Mammary epithelial cell (primary cell): ENCODE measurements around the gene RTTN.

Experiments
- EZH2 ChIP-seq: IDR thresholded peaks from 2 replicates; pipeline ENCODE4 v1.6.1; 2012; ENCODE audit warnings: low read length, inconsistent platforms, borderline replicate concordance
- TF ChIP-seq, protein P1 (sequence below), 2 donors: IDR thresholded peaks in 1 of 2; conservative IDR thresholded peaks in 1 of 2; 2 replicates each; pipeline ENCODE4 v1.5.1; 2011 to 2012; ENCODE audit warnings: inconsistent platforms in 2 of 2, low read length in 2 of 2, mild to moderate bottlenecking in 2 of 2, control low read depth in 1 of 2, low read depth in 1 of 2; ENCODE audit not compliant: insufficient read depth in 1 of 2; ENCODE audit errors: extremely low read depth in 1 of 2

DNA sequence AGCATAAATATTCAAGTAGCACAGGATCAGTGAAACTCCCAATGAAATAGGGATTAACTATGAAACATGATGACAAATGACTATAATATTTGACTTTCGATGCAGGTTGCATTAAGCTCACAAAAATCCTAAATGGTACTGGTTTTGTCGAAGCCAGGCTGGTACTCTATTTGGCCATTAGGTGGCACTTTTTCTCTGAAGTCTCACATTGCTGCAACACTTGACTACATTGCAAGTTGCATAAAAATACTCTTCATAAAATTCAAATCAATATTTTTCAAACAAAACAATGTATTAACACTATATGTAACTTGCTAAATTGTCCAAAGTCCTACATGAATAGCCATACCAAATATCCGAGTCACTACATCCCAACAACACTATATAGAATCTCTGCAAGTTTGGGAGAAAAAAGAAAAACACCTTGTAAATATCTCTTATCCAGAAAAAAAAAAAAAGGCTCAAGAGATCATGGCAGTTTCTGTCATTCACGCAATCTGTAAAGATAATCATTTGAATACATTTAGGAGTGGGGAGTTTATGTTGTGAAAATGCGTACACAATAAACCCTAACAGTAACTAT lies 9.5 kb downstream of the RTTN start:
- TF ChIP-seq EZH2: no peak
- TF ChIP-seq, protein P1, sequence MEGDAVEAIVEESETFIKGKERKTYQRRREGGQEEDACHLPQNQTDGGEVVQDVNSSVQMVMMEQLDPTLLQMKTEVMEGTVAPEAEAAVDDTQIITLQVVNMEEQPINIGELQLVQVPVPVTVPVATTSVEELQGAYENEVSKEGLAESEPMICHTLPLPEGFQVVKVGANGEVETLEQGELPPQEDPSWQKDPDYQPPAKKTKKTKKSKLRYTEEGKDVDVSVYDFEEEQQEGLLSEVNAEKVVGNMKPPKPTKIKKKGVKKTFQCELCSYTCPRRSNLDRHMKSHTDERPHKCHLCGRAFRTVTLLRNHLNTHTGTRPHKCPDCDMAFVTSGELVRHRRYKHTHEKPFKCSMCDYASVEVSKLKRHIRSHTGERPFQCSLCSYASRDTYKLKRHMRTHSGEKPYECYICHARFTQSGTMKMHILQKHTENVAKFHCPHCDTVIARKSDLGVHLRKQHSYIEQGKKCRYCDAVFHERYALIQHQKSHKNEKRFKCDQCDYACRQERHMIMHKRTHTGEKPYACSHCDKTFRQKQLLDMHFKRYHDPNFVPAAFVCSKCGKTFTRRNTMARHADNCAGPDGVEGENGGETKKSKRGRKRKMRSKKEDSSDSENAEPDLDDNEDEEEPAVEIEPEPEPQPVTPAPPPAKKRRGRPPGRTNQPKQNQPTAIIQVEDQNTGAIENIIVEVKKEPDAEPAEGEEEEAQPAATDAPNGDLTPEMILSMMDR (conservative IDR thresholded peaks at IDR 0.05 in 1 of 2, IDR thresholded peaks at IDR 0.05 in 1 of 2; ENCODE audit: extremely low read depth in 1 of 2, insufficient read depth in 1 of 2, low read depth in 1 of 2, low read length in 2 of 2): peak; percentile 81 to 88
